ACC112 (cell line): Measurements from ENCODE around the gene SEMA6B.
A peak's percentile ranks its signal among the peaks of the same experiment; 100 is the strongest.

Source experiments
- H2AFZ ChIP-seq: fragments of 200-600 bp; sonication (generic); one replicate; pipeline ENCODE4 v1.6.0; 2017; ENCODE audit warnings: antibody characterized with exemption, low read length; ENCODE audit not compliant: unreplicated experiment
- H3K27ac ChIP-seq: fragments of 200-600 bp; sonication (generic); 2 replicates; pipeline ENCODE4 v1.5.1; 2014; ENCODE audit warnings: low read depth, mild to moderate bottlenecking, antibody characterized with exemption, low read length, moderate library complexity
- H3K27me3 ChIP-seq: fragments of 200-600 bp; sonication (generic); 2 replicates; pipeline ENCODE4 v1.6.1; 2014; ENCODE audit warnings: mild to moderate bottlenecking, antibody characterized with exemption, low read length, moderate library complexity, mixed read lengths; ENCODE audit not compliant: insufficient read depth
- H3K36me3 ChIP-seq: fragments of 200-600 bp; sonication (generic); 2 replicates; pipeline ENCODE4 v1.6.1; 2016; ENCODE audit warnings: mild to moderate bottlenecking, antibody characterized with exemption, low read length, moderate library complexity, mixed read lengths; ENCODE audit not compliant: insufficient read depth
- H3K4me1 ChIP-seq: fragments of 200-600 bp; sonication (generic); one replicate; pipeline ENCODE4 v1.6.1; 2016; ENCODE audit warnings: low read length, mixed read lengths; ENCODE audit not compliant: insufficient read depth, unreplicated experiment, control insufficient read depth
- H3K4me3 ChIP-seq: fragments of 200-600 bp; sonication (generic); 2 replicates; pipeline ENCODE4 v1.5.1; 2014; ENCODE audit warnings: mild to moderate bottlenecking, low read depth, low read length
- H3K79me2 ChIP-seq: fragments of 200-600 bp; sonication (generic); one replicate; pipeline ENCODE4 v1.6.0; 2016; ENCODE audit warnings: low read length; ENCODE audit not compliant: control insufficient read depth, unreplicated experiment, insufficient read depth

Gene SEMA6B

GRCh38 chr19:4559569-4559968, at the start of gene SEMA6B:
Gene SEMA6B (minus strand): TSS chr19:4559684. CDS start chr19:4558457, 1,227 bp downstream.
- no peaks in the 10 kb centered on the region for H3K36me3 ChIP-seq
- H3K4me3 ChIP-seq, result no peak within 1 kb of the TSS
- H3K79me2 ChIP-seq, result no peaks in the 10 kb centered on the region
- H3K27ac ChIP-seq, result no peak within 1 kb of the TSS
- H3K4me1 ChIP-seq, result no peaks in the 10 kb centered on the region
- H3K27me3 ChIP-seq, result no peaks in the 10 kb centered on the region
- no peak within 1 kb of the TSS for H2AFZ ChIP-seq

GRCh38 chr19:4606921-4607678, 47.6 kb upstream of the SEMA6B start:
- H3K27ac ChIP-seq, result no peak overlapping the region
- H3K27me3 ChIP-seq, result peaks cover 6% of the 10 kb centered on the region
- no peaks in the 10 kb centered on the region for H3K79me2 ChIP-seq
- no peaks in the 10 kb centered on the region for H3K36me3 ChIP-seq
- no peak overlapping the region for H3K4me3 ChIP-seq
- H2AFZ ChIP-seq, result no peak overlapping the region
- H3K4me1 ChIP-seq, result no peaks in the 10 kb centered on the region

- no peak overlapping the region for H2AFZ ChIP-seq
- H3K27me3 ChIP-seq, result peaks cover 5% of the 10 kb centered on the region
- H3K4me1 ChIP-seq, result no peaks in the 10 kb centered on the region
- no peak overlapping the region for H3K27ac ChIP-seq
- H3K36me3 ChIP-seq, result no peaks in the 10 kb centered on the region
- no peaks in the 10 kb centered on the region for H3K79me2 ChIP-seq
- no peak overlapping the region for H3K4me3 ChIP-seq
Measured at GRCh38 chr19:4606181-4606580, 46.7 kb upstream of the SEMA6B start.

- Histone ChIP-seq H3K4me1 (no peaks in the 10 kb centered on the region), H3K4me3 (no peak overlapping the region), H3K27me3 (no peaks in the 10 kb centered on the region; the same call in 1 of the 2 replicates), H3K36me3 (no peaks in the 10 kb centered on the region), H2AFZ (no peak overlapping the region), H3K79me2 (no peaks in the 10 kb centered on the region), H3K27ac (no peak overlapping the region)
Measured at GRCh38 chr19:4604912-4605311, 45.4 kb upstream of the SEMA6B start.

GRCh38 chr19:4602915-4603314, 43.4 kb upstream of the SEMA6B start:
- Histone ChIP-seq H3K27ac (no peak overlapping the region), H3K36me3 (no peaks in the 10 kb centered on the region), H2AFZ (no peak overlapping the region), H3K27me3 (peaks cover 5% of the 10 kb centered on the region), H3K4me1 (no peaks in the 10 kb centered on the region), H3K4me3 (no peak overlapping the region), H3K79me2 (no peaks in the 10 kb centered on the region)

- H2AFZ ChIP-seq, result no peak overlapping the region
- H3K27ac ChIP-seq, result no peak overlapping the region
- H3K36me3 ChIP-seq, result no peaks in the 10 kb centered on the region
- no peak overlapping the region for H3K4me3 ChIP-seq
- peaks cover 10% of the 10 kb centered on the region for H3K27me3 ChIP-seq
- peaks cover 4% of the 10 kb centered on the region for H3K4me1 ChIP-seq
- H3K79me2 ChIP-seq, result no peaks in the 10 kb centered on the region
Measured at GRCh38 chr19:4602173-4602788, 42.8 kb upstream of the SEMA6B start.

- peaks cover 4% of the 10 kb centered on the region for H3K4me1 ChIP-seq
- peaks cover 14% of the 10 kb centered on the region; the same call in 1 of the 2 replicates for H3K27me3 ChIP-seq
- no peak overlapping the region for H3K27ac ChIP-seq
- H3K36me3 ChIP-seq, result no peaks in the 10 kb centered on the region
- H3K79me2 ChIP-seq, result no peaks in the 10 kb centered on the region
- H3K4me3 ChIP-seq, result no peak overlapping the region
- no peak overlapping the region for H2AFZ ChIP-seq
Measured at GRCh38 chr19:4600893-4601292, 41.4 kb upstream of the SEMA6B start.

- Histone ChIP-seq H2AFZ (no peak overlapping the region), H3K36me3 (no peaks in the 10 kb centered on the region), H3K4me1 (peaks cover 4% of the 10 kb centered on the region)
Measured at GRCh38 chr19:4600082-4600481, 40.6 kb upstream of the SEMA6B start.

GRCh38 chr19:4598712-4599111, 39.2 kb upstream of the SEMA6B start:
- peaks cover 14% of the 10 kb centered on the region; the same call in 1 of the 2 replicates for H3K27me3 ChIP-seq
- H3K4me1 ChIP-seq, result peaks cover 4% of the 10 kb centered on the region
- no peaks in the 10 kb centered on the region for H3K36me3 ChIP-seq
- no peak overlapping the region for H3K4me3 ChIP-seq
- H3K79me2 ChIP-seq, result no peaks in the 10 kb centered on the region
- no peak overlapping the region for H2AFZ ChIP-seq
- no peak overlapping the region for H3K27ac ChIP-seq

More at GRCh38 chr19:4600082-4600481, 40.6 kb upstream of the SEMA6B start:
- H3K79me2 ChIP-seq, result no peaks in the 10 kb centered on the region
- H3K4me3 ChIP-seq, result no peak overlapping the region
- H3K27ac ChIP-seq, result no peak overlapping the region
- H3K27me3 ChIP-seq, result peaks cover 14% of the 10 kb centered on the region; the same call in 1 of the 2 replicates

- Histone ChIP-seq H3K27ac (no peak overlapping the region), H2AFZ (no peak overlapping the region), H3K36me3 (no peaks in the 10 kb centered on the region), H3K4me1 (peaks cover 4% of the 10 kb centered on the region), H3K4me3 (peak overlapping the region; percentile 47; the same call in 1 of the 2 replicates), H3K79me2 (no peaks in the 10 kb centered on the region), H3K27me3 (peaks cover 14% of the 10 kb centered on the region; the same call in 1 of the 2 replicates)
Measured at GRCh38 chr19:4597975-4598671, 38.6 kb upstream of the SEMA6B start.
